Aorta (tissue), 5 donors: ENCODE results near the gene GOLGA6L10. TPM values are rescaled to one million over a fixed set of nuclear protein-coding genes. Genes with fewer than 3 reads are reported as not detected.
"Not testable (repeated sequence)": the region's sequence is repeated elsewhere in the genome, so short reads cannot be mapped to it uniquely, and the experiment has no call there.

ENCODE experiments used
- ATAC-seq: fragments of 200-7000 bp; cut with Tn5 transposase; one replicate; pipeline ENCODE4 v1.9.1; 2022; ENCODE audit warnings: moderate library complexity; ENCODE audit not compliant: low FRiP score
- DNase-seq, 2 donors: peaks; one replicate each; pipeline ENCODE4 v3.0.0-alpha.2; 2020
- H3K27ac ChIP-seq, 2 donors: one replicate each; pipeline ENCODE4 v1.5.1; 2013; ENCODE audit warnings: low read length in 2 of 2, mild to moderate bottlenecking in 2 of 2, moderate library complexity in 2 of 2, control low read depth in 1 of 2, inconsistent platforms in 1 of 2, low read depth in 1 of 2
- H3K27me3 ChIP-seq, 2 donors: one replicate each; pipeline ENCODE4 v1.6.1; 2013; ENCODE audit warnings: control low read depth in 1 of 2, low read length in 1 of 2, mild to moderate bottlenecking in 1 of 2, moderate library complexity in 1 of 2; ENCODE audit not compliant: insufficient read depth in 2 of 2, control insufficient read depth in 1 of 2
- H3K36me3 ChIP-seq, 2 donors: one replicate each; pipeline ENCODE4 v1.6.1; 2013; ENCODE audit warnings: control low read depth in 1 of 2, low read length in 1 of 2, mild to moderate bottlenecking in 1 of 2; ENCODE audit not compliant: insufficient read depth in 2 of 2, control insufficient read depth in 1 of 2
- H3K4me1 ChIP-seq, 2 donors: one replicate each; pipeline ENCODE4 v1.6.1; 2013; ENCODE audit warnings: low read length in 2 of 2, control low read depth in 1 of 2, mild to moderate bottlenecking in 1 of 2, moderate library complexity in 1 of 2; ENCODE audit not compliant: insufficient read depth in 2 of 2, control insufficient read depth in 1 of 2
- H3K4me3 ChIP-seq, 2 donors: one replicate each; pipeline ENCODE4 v1.5.1; 2013; ENCODE audit warnings: low read length in 2 of 2, control low read depth in 1 of 2, mild to moderate bottlenecking in 1 of 2
- H3K9me3 ChIP-seq: one replicate; pipeline ENCODE4 v1.6.1; 2013; ENCODE audit warnings: mild to moderate bottlenecking, low read length; ENCODE audit not compliant: control insufficient read depth
- WGBS, 2 donors: extraction: QIAGEN DNeasy Blood & Tissue Kit; methylation state at CpG; one replicate each; pipeline ENCODE4 v1.1.7; 2013; 5-methylcytosine and 5-hydroxymethylcytosine counted together
- intact Hi-C, 2 donors: fragments of 100-400 bp; cut with DNase I; formaldehyde crosslinking; loops; one replicate each; pipeline versions ENCODE4 v1.14.2 to v1.15.0; 2022
- polyA plus RNA-seq, 2 donors: library from polyadenylated mRNA; stranded (reverse); fragments of 200-250 nt; gene quantifications; one replicate each; pipeline ENCODE4 v1.2.3, GENCODE V29; 2013
- total RNA-seq, 2 donors: library from RNA; stranded (reverse); fragmentation: NEBNext Ultra II Directional; extraction: Animal tissue kit (Norgen Biotek cat#: 25700); gene quantifications; one replicate each; pipeline ENCODE4 v1.2.1, GENCODE V29; 2021
- donor health status: healthy with polysubstance abuse.
- donor health status: Bipolar disorder and iron deficiency.
- donor health status: DM: no; HTN: no; CAD: no.
- donor health status: DM: no; HTN: no; CAD: no.
- donor health status: DM: yes; HTN: yes; CAD: no.

The GOLGA6L10 gene
- total and polyA plus RNA-seq, 4 donors: 0.23 to 2.8 (median 1.5) TPM

DNA sequence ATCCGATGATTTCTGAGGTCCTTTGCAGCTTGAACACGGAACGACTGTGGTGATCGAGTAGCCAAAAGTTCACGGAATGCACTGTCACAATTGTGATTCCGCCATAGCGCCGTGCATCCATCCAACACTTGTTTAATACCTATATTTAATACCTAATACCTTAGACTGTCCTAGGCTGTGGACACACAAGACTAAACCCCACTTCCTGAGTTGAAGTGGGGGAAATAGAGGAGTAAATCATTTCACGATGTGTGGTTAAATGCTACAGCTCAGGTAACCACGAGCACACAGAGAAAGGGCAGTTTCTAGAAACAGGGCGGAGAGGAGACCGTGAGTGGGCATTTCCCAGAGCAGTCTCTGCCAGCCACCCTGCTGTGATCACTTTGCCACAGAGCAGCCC is 5.3 kb upstream of the GOLGA6L10 start:
- intact Hi-C loops, ATAC-seq, H3K27me3 ChIP-seq, H3K27ac ChIP-seq, DNase-seq, H3K4me1 ChIP-seq, H3K9me3 ChIP-seq, H3K36me3 ChIP-seq: not testable (repeated sequence)
- 0 to 1% methylated on average over 4 to 5 of the region's 12 CpGs for WGBS, 2 donors
- H3K4me3 ChIP-seq: peak overlapping the region in 1 of 2 donors; percentile 28

DNA sequence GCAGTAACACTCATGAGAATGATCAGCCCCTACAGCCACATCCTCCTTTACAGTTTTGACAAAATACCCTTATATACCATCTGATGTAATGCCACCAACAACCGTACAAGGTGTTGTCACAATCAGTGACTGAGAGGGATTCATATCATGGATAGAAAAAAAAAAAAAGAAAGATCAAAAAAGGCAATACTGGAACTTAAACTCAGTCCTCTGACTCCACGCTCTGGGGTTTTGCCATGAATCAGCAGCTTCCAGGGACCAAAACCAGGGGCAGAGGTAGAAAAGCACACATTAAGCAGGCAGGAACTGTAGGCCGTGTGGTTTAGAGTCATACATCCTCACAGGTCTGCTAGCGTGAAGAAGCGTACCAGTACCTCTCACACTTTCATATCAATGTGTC is 1.6 kb downstream of the GOLGA6L10 start:
- WGBS, 2 donors: 74% methylated on average over 2 to 3 of the region's 5 CpGs
- H3K36me3 ChIP-seq, H3K27ac ChIP-seq, H3K9me3 ChIP-seq, H3K4me1 ChIP-seq, H3K27me3 ChIP-seq, H3K4me3 ChIP-seq, DNase-seq, intact Hi-C loops, ATAC-seq: not testable (repeated sequence)

DNA sequence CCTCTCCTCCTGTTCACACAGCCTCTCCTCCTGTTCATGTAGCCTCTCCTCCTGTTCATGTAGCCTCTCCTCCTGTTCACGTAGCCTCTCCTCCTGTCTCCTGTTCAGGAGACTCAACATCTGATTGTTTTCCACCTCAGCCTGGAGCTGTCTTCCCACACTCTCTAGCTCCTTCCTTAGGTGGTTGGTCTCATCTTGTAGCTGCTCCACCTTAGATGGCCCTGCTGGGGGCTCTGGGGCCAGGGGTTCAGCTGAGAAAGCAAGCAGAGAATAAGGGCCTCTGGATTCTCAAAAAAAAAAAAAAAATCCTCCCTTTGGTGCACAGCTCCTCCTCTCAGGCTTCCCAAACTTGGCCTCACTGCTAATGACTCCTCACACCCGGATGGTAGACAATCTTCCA is 4.1 kb downstream of the GOLGA6L10 start:
- H3K27me3 ChIP-seq, H3K4me1 ChIP-seq, H3K36me3 ChIP-seq, intact Hi-C loops, H3K4me3 ChIP-seq, H3K9me3 ChIP-seq, DNase-seq, H3K27ac ChIP-seq, ATAC-seq: not testable (repeated sequence)
- 92 to 93% methylated on average over 1 of the region's 2 CpGs for WGBS, 2 donors

DNA sequence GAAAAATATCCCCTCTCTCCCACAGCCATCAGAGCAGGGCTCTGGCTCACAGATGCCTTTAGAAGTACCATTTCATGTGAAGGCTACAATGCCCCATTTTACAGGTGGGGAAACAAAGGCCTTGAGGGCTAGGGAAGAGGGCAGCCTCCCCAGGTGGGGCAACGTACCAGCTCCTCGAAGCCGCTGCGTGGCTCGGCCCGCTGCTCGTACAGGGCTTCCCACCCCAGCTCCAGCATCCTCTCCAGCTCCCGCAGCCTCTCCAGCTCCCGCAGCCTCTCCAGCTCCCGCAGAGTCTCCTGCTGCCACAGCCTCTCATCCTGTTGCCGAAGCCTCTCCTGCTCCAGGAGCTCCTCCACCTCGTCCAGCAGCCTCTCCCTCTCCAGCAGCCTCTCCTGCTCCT is 4.9 kb downstream of the GOLGA6L10 start:
- DNase-seq: peak; percentile 33 to 48
- H3K4me3 ChIP-seq, ATAC-seq, H3K27me3 ChIP-seq, intact Hi-C loops, H3K4me1 ChIP-seq, H3K27ac ChIP-seq, H3K9me3 ChIP-seq, H3K36me3 ChIP-seq: not testable (repeated sequence)
- 93 to 96% methylated on average over 10 to 11 of the region's 12 CpGs for WGBS, 2 donors

DNA sequence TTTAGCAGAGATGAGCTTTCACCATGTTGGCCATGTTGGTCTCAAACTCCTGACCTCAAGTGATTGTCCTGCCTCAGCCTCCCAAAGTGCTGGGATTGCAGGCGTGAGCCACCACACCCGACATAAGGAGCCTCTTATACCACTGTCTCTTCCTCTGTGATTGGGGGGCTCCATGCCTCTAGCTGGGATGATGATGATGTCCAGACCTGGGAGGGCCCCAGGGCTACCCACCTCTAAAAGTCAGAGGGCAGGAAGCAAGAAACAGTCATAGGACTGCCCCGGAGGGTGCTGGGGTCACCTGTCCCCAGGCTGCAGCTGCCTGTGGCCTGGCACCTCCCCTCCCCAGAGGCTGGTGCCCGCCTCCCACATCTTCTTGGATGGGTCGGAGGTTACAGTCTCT is 5.4 kb downstream of the GOLGA6L10 start:
- H3K27ac ChIP-seq, H3K9me3 ChIP-seq, intact Hi-C loops, H3K4me1 ChIP-seq, H3K27me3 ChIP-seq, H3K4me3 ChIP-seq, H3K36me3 ChIP-seq, ATAC-seq: not testable (repeated sequence)
- peak in 1 of 2 donors; percentile 12 for DNase-seq
- whole genome bisulfite sequencing, 2 donors: 96 to 100% methylated on average over 1 to 2 of the region's 5 CpGs

DNA sequence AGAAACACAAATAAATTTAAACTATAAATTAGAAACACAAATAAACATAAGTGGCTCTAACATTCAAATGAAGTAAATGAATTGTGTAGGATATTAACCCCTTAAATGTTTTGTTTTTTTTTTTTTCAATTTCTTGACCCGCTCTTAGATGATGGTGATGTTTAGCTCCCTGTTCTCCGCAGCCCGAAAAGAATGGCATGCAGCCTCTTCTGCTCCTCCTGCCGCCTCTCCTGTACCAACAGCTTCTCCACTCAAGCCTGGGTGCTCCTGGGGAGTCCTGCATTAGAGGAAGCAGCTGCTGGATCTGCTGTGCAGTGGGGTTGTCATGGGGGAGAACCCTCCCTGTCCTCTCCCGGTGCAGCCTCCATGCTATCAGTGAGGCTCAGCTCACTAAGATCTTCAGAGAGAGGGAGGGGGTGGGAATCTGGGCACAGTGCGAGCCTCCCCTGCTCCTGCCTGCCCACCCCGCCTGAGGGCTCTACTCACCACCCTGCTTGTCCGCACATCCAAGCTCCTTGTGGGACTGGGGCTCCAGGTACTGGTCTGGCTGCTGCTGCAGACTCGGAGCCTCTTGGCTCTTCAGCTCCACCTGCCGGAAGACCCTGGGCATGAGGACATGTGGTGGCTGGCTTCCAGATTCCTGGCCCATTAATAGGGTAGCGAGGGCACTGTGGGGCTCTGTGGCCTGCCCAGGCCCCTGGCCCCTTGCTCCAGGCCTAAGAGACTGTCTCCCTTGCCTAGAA is 6.5 kb downstream of the GOLGA6L10 start:
- H3K4me1 ChIP-seq, H3K27me3 ChIP-seq, intact Hi-C loops, H3K27ac ChIP-seq, H3K4me3 ChIP-seq, H3K9me3 ChIP-seq, H3K36me3 ChIP-seq, ATAC-seq: not testable (repeated sequence)
- peak; percentile 50 to 71 for DNase-seq
- WGBS, 2 donors: 58 to 59% methylated on average over 8 of the region's 11 CpGs

DNA sequence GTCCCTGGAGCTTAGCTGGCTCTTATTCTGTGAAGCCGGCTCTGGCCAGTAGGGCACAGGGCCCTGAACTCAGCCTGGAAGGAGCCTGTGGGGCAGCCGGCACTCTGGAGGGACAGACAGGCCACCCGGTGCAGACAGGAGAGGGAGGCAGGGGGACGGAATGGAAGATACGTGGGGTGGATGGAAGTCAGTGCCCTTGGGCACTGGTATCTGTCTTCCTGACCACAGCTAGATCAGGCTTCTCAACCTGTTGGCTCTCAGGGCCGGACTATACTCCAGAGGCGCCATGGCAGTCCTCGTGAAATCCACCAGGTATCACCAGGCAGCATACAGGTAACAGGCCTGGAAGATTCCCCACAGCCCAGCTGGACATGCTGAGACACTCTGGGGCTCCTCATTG is 10.7 kb downstream of the GOLGA6L10 start:
- DNase-seq: peak; percentile 18 to 36

DNA sequence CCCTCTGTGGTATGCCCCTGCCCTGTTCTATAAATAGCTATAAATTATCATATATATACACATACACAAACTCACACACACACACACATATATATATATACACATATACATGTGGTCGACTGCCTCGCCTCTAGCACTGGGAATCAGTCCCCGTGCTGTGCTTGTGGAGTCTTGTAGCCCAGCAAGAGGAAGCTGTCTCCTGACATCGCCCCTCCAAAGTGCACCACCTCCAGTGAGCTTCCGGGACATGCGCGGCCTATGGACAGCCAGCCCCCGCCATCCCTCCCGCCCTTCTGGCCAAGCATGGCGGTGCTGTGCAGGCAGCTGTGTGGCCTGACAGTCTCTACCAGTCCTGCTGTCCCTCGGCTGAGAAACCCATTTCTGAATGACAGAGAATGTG is 11.2 kb downstream of the GOLGA6L10 start:
- ATAC-seq, H3K27me3 ChIP-seq, intact Hi-C loops, H3K4me3 ChIP-seq, H3K4me1 ChIP-seq, DNase-seq, H3K27ac ChIP-seq, H3K9me3 ChIP-seq, H3K36me3 ChIP-seq: not testable (repeated sequence)
- 93 to 98% methylated on average over 9 to 10 of the region's 11 CpGs for WGBS, 2 donors

More for the DNA sequence above, 10.7 kb downstream of the GOLGA6L10 start:
- H3K27ac ChIP-seq, ATAC-seq, H3K4me3 ChIP-seq, H3K4me1 ChIP-seq, H3K36me3 ChIP-seq, H3K9me3 ChIP-seq, H3K27me3 ChIP-seq, intact Hi-C loops: not testable (repeated sequence)
- WGBS, 2 donors: 84 to 90% methylated on average over 8 of the region's 8 CpGs

DNA sequence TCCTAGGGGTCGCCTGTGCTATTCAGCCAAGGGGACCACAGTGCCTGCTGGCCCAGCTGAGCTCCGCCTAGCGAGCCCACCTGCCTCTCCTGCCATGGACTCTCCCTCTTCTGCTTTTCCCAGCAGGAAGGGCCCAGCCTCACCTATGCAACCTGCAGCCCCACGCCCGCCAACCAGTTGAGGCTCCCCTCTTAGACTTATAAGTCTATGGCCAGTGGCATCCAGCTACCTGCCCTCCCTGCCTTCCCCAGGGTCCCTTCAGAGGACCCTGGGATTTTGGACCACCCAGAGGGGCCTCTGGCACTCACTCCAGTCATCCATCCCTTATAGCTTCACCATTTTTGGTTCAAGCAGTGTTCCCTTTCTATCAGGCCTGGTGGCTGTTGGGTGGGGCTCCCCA is 12.2 kb downstream of the GOLGA6L10 start:
- intact Hi-C loops, ATAC-seq, H3K36me3 ChIP-seq, H3K27ac ChIP-seq, H3K9me3 ChIP-seq, H3K27me3 ChIP-seq, H3K4me3 ChIP-seq, H3K4me1 ChIP-seq: not testable (repeated sequence)
- DNase-seq: peak; percentile 12 to 43
- WGBS, 2 donors: 92 to 100% methylated on average over 2 to 3 of the region's 5 CpGs
